ENCODE results near the gene UBE2I.
A peak's percentile ranks its signal among the peaks of the same experiment; 100 is the strongest.
"Not testable (repeated sequence)": the region's sequence is repeated elsewhere in the genome, so short reads cannot be mapped to it uniquely, and the experiment has no call there.

UBE2I gene

GRCh38 chr16:1328136-1328535 lies 18.7 kb downstream of the UBE2I start:
- not testable (repeated sequence) for DNase-seq (ENCODE audit: low read depth in 2 of 2, low spot score in 1 of 2)

DNA sequence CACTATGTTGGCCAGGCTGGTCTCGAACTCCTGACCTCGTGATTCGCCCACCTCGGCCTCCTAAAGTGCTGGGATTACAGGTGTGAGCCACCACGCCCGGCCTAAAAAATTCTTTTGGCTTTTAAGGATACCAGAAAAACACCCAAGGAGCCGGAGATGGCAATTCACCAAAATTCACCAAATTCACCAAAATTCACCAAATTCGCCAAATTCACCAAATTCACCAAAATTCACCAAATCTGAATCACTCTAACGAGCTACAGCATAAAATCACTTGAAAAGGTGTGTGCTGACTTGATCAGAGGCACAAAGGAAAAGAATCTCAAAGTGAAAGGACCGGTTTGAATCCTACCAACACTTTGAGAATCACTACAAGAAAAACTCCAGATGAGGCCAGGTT lies 19.5 kb downstream of the UBE2I start:
- DNase-seq (ENCODE audit: low read depth in 2 of 2, low spot score in 1 of 2): not testable (repeated sequence)

DNA sequence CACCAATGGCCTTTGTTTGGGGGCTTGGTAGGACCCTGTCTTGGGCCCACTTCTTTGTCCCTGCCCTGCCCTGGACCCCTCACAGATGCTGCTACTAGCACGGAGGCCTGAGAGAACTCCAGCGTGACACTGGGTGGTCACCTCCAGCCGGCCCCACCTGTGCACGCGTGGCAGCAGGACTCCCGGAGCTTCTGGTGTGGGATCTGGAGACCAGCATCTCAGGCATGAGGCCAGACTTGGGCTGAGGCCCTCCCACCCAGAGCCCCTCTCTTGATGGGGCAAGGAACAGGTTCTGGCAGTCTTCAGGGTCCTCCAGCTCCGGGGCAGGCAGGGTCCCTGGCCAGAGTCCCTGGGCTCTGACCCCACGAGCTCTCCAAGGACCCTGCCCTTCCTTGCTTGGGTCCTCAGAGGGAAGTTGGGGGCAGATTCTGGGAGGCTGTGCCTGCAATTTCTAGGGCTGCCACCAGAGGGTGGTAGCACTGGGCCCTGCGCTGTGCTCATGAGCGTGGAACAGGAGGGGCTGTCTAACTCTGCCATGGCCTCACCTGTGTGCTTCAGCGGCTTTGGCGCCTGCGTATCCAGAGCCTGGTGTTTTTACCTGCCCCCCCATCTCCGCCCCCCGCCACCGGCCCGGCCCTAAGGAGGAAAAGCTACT lies 21.0 kb downstream of the UBE2I start:
- no peak for DNase-seq (ENCODE audit: low read depth in 2 of 2, low spot score in 1 of 2)

GRCh38 chr16:1330931-1331711 lies 21.7 kb downstream of the UBE2I start:
- no peak for DNase-seq (ENCODE audit: low read depth in 2 of 2, low spot score in 1 of 2)

DNA sequence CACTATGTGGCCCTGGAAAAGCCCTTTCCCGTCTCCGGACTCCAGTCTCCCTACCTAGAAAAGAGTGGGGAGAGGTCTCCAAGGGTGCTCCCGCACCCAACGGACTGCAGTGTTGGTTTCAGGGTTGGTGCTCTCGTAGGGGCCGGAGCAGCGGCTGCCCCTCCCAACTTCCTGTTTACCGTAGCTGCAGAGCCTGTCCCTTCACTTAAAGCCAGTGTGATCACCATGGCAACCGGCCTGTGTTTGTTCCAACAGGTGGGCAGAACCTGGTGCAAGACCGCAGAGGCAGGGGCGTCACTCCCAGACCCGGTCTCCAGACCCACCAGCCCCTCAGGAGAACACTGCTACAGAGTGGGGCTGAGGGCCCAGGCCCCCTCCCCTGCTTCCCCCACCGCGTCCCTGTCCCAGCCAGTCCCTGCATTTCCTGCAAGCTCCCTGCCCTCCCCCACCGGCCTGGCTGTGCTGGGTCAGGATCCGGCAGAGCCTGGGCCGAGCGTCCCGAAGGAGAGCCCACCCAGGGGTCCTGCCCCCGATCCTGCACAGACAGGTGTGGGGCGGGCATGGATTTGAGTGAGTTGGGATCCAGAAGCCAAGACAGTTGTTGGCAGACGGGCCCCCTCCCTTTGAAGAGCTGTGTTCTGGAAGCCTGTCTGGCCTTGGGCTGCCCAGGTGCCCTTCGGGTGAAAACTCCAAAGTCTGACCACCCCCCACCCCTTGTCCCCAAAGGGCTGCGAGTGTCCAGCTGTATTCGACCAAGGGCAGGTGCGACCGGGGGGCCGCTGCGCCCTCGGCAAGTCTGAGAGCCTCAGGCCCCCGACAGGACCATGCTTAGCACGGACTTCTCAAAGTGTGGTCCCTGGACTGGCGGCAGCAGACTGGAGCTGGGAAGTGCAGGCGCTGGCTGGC lies 22.5 kb downstream of the UBE2I start:
- DNase-seq (ENCODE audit: low read depth in 2 of 2, low spot score in 1 of 2): peak in 1 of 2 donors; percentile 34

DNA sequence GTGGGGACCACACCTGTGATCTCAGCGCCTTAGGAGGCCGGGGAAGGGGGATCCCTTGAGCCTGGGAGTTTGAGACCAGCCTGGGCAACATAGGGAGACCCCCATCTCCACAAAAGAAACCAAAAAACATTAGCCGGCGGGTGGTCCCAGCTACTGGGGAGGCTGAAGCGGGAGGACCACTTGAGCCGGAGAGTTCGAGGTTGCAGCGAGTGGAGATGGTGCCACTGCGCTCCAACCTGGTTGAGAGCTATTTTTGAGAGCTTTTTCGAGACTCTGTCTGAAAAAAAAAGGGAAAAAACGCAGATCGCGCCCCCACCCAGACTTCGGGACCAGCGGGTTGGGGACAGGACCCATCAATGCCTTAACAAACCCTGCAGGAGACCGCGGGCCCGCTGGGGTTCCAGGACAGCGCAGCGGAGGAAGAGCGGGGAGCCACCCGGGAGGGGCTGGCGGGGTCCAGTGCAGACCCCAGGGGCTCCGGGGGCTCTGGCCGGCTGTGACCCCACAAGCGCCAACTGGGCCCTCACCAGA lies 23.2 kb downstream of the UBE2I start:
- DNase-seq (ENCODE audit: low read depth in 2 of 2, low spot score in 1 of 2): no peak

GRCh38 chr16:1333149-1333812 lies 23.8 kb downstream of the UBE2I start, which contains the start of gene BAIAP3:
Gene BAIAP3 (plus strand): TSS chr16:1333645. CDS start chr16:1338550, 4,905 bp downstream.
- DNase-seq (ENCODE audit: low read depth in 2 of 2, low spot score in 1 of 2): no peak

DNA sequence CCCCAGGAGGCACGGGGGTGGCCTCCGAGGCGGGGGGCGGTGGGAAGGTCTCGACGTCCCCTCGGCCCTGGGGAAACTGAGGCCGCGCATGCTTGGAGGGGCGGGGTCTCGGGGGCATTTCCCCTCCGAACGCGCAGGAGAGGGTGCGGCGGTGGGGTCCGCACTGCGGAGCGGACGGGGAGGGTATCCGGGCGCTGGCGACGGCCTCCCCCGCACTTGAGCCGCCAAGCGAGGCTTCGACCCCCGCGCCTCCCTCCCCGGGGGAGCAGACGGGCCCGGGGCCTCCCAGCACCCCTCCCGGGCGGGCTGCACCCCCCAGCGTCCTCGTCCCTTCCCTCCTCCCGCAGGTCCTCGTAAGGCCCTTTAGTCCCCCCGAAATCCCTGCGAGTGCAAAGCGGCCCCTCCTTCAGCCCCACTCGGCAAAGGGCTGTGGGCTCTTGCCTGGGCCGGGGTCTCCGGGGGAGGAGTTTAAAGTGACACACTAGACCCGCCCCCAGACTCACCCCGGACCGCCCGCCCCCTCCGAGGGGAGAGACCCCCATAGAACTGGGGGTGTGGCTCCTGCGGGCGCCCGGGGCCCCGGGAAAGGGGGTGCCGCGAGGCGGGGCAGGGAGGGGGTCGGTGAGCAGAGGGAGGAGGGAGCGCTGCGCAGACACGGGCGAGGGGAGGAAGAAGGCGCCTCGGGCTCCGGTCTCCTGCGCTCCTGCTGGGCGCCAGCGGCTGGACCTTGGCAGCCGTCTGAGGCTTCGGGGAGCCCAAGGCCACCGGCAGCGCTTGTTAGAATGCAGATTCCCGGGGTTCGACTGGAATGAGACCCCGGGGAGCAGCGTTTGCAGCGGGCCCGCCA lies 24.6 kb downstream of the UBE2I start:
- no peak for DNase-seq (ENCODE audit: low read depth in 2 of 2, low spot score in 1 of 2)

- DNase-seq (ENCODE audit: low read depth in 2 of 2, low spot score in 1 of 2): no peak
Measured at GRCh38 chr16:1334739-1335138, 25.3 kb downstream of the UBE2I start.

- no peak for DNase-seq (ENCODE audit: low read depth in 2 of 2, low spot score in 1 of 2)
Measured at GRCh38 chr16:1335211-1335971, 26.0 kb downstream of the UBE2I start.

- DNase-seq (ENCODE audit: low read depth in 2 of 2, low spot score in 1 of 2): no peak
Measured at GRCh38 chr16:1335996-1336395, 26.6 kb downstream of the UBE2I start.

DNA sequence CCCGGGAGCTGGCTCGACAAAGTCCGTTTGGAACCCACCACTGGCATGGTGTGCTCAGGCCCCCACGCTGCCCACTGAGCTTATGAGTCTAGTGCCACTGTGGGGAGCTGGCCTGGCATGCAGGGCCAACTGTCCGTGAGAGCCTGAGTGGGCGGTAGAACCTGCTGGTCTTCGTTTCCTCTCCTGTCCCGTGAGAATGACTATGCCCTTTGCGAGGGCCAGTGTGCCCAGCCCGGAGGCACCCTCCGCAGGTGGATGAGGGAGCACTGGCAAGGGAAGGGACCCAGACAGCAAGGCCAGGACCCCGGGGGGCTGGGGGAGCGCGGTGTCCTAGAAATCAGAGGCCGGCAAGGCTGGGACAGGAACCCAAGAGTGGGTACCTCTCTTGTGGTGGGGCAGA lies 27.2 kb downstream of the UBE2I start:
- no peak for DNase-seq (ENCODE audit: low read depth in 2 of 2, low spot score in 1 of 2)

DNA sequence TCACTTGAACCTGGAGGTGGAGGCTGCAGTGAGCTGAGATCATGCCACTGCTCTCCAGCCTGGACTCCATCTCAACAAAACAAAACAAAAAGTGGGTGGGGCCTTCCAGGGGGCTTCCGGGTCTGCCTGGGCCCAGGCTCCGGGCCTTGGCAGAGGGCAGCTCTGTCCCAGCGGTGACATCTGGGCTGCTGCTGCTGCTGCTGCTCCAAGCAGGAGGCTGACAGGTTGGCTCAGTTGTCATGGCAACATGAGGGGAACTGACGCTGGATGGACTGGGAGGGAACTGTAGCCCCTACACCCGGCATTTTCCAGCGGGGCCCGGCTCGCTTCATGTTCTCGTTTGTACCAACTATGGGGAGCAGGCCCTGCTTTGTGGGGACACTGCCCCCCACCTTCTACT lies 28.1 kb downstream of the UBE2I start:
- DNase-seq (ENCODE audit: low read depth in 2 of 2, low spot score in 1 of 2): no peak

DNA sequence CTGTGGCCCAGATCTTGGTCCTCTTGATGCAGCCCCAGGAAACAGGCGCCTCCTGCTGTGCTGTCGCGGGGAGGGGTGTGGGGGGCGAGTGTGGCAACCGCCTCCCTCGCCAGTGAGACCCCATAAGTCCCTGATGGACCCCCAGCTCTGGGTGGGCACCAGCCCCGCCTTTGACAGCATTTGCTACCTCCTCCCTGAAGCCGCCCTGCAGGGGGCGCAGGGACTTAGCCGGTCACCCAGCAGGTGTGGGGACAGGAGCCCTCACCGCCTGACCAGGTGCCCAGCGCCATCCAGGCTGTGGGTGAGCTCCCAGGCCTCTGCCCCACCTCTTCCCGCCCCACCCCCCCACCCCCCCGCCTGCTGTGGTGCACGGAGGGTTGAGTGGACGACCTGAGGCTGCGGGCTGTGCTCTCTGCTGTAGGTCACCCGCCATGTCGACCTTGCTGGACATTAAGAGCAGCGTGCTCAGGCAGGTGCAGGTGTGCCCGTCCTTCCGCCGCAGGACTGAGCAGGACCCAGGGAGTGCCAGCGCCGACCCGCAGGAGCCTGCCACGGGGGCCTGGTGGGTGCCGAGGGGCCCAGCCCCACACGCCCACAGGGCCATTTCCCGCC lies 28.8 kb downstream of the UBE2I start:
- no peak for DNase-seq (ENCODE audit: low read depth in 2 of 2, low spot score in 1 of 2)

GRCh38 chr16:1338855-1339675 lies 29.6 kb downstream of the UBE2I start:
- no peak for DNase-seq (ENCODE audit: low read depth in 2 of 2, low spot score in 1 of 2)

DNA sequence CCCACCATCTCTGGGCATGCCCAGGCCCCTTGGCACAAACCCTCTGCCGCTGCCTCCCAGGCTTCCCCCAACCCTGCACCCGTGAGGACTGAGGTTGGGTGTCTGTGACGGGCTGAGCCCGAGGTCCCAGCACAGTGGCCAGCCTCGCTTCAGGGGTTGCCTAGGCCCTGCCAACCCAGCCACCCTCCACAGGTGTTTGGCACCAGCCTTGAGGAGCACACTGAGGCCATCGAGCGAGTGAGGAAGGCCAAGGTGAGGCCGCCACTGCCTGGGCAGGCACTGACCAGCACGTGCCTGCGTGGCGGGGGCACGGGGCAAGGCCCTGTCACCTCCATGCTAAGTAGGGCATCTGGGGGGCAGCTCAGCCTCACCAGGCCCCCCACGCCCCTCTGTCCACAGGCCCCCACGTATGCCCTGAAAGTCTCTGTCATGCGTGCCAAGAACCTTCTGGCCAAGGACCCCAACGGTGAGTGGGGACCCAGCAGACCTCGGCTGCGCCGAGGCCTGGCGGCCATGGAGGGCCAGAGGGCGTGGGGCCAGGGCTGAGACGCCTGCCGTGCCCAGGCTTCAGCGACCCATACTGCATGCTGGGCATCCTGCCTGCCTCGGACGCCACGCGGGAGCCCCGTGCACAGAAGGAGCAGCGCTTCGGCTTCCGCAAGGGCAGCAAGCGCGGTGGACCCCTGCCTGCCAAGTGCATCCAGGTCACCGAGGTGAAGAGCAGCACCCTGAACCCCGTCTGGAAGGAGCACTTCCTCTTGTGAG lies 31.5 kb downstream of the UBE2I start:
- no peak for DNase-seq (ENCODE audit: low read depth in 2 of 2, low spot score in 1 of 2)
